ENCODE results near the gene MAN2A1. TPM values are rescaled to one million over a fixed set of nuclear protein-coding genes. Genes with fewer than 3 reads are reported as not detected.

The MAN2A1 gene
- total and polyA plus RNA-seq, 2 donors (not counting 1 experiment from before 2014, with no cell fraction given), result 51.6 to 70.5 TPM

GRCh38 chr5:109668237-109668636 is 21.5 kb upstream of the MAN2A1 start:
- Histone ChIP-seq H3K27ac (ENCODE audit: insufficient read depth, low read length) (no peak overlapping the region), H3K36me3 (ENCODE audit: control insufficient read depth, insufficient read depth, low read length) (no peaks in the 10 kb centered on the region), H3K9ac (ENCODE audit: insufficient read depth, low read length) (no peak overlapping the region), H3K4me3 (replicated peaks in 1 of 4; ENCODE audit: control extremely low read depth in 1 of 4, insufficient read depth in 1 of 4, low read depth in 3 of 4, low read length in 4 of 4) (no peak overlapping the region), H3K79me2 (ENCODE audit: control insufficient read depth, insufficient read depth, low read length) (no peaks in the 10 kb centered on the region), H4K20me1 (ENCODE audit: control insufficient read depth, extremely low read depth, insufficient read depth, low read length) (no peaks in the 10 kb centered on the region), H3K4me2 (ENCODE audit: extremely low read depth, insufficient read depth, low read length) (no peak overlapping the region), H3K27me3 (ENCODE audit: control insufficient read depth, insufficient read depth, low read length) (no peaks in the 10 kb centered on the region), H3K9me3 (ENCODE audit: control insufficient read depth, insufficient read depth, low read depth, low read length) (no peaks in the 10 kb centered on the region), H3K4me1 (ENCODE audit: control insufficient read depth, extremely low read depth, insufficient read depth, low read length) (no peaks in the 10 kb centered on the region), H2AFZ (ENCODE audit: low read length) (no peak overlapping the region)
- no peak for TF ChIP-seq EZH2 (IDR thresholded peaks at IDR 0.05; ENCODE audit: low read length, missing control alignments)
- TF ChIP-seq, protein P1, sequence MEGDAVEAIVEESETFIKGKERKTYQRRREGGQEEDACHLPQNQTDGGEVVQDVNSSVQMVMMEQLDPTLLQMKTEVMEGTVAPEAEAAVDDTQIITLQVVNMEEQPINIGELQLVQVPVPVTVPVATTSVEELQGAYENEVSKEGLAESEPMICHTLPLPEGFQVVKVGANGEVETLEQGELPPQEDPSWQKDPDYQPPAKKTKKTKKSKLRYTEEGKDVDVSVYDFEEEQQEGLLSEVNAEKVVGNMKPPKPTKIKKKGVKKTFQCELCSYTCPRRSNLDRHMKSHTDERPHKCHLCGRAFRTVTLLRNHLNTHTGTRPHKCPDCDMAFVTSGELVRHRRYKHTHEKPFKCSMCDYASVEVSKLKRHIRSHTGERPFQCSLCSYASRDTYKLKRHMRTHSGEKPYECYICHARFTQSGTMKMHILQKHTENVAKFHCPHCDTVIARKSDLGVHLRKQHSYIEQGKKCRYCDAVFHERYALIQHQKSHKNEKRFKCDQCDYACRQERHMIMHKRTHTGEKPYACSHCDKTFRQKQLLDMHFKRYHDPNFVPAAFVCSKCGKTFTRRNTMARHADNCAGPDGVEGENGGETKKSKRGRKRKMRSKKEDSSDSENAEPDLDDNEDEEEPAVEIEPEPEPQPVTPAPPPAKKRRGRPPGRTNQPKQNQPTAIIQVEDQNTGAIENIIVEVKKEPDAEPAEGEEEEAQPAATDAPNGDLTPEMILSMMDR (conservative IDR thresholded peaks at IDR 0.05 in 1 of 2, IDR thresholded peaks at IDR 0.05 in 1 of 2; ENCODE audit: low read depth in 1 of 2, low read length in 2 of 2), result no peak
- no peak for DNase-seq (ENCODE audit: low read depth in 2 of 2)

DNA sequence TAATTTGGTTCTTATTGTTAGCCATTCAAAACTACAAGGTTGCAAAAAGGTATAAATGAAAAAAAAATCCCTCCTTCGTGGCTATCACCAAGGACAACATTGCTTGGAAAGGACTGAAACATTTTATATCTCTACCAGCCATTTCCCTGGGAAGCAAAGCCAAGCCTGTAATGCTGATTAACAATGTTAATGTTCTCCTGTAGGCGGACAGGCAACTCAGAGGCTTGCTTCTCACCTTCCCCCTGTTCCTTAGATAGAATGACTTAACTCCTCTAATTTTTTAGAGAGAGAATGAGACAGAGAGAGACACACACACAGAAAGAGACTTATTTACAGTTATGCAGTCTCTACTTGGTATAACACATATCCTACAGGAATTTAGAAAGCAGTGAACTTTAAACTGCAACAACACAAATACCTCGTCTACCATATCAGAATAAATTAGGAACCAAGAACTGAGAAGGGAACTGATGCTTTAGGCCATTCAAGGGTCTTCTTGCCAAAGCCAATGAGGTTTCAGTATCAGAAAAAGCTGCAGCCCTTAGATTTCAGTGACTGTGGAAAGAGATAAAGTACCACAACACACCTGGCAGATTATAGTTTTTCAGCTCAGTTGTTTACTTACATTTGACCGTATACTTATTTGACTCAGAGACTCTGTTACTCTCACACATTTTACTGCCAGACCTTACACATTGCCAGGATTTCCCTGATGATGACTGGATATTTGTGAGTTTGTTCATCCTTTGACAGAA is 20.9 kb upstream of the MAN2A1 start:
- H3K27me3 ChIP-seq (ENCODE audit: control insufficient read depth, insufficient read depth, low read length), result no peaks in the 10 kb centered on the region
- TF ChIP-seq EZH2 (IDR thresholded peaks at IDR 0.05; ENCODE audit: low read length, missing control alignments), result no peak
- TF ChIP-seq, protein P1 (conservative IDR thresholded peaks at IDR 0.05 in 1 of 2, IDR thresholded peaks at IDR 0.05 in 1 of 2; ENCODE audit: low read depth in 1 of 2, low read length in 2 of 2), result no peak
- H4K20me1 ChIP-seq (ENCODE audit: control insufficient read depth, extremely low read depth, insufficient read depth, low read length), result no peaks in the 10 kb centered on the region
- H3K27ac ChIP-seq (ENCODE audit: insufficient read depth, low read length), result no peak overlapping the region
- no peak overlapping the region for H3K4me2 ChIP-seq (ENCODE audit: extremely low read depth, insufficient read depth, low read length)
- H3K4me3 ChIP-seq (replicated peaks in 1 of 4; ENCODE audit: control extremely low read depth in 1 of 4, insufficient read depth in 1 of 4, low read depth in 3 of 4, low read length in 4 of 4), result no peak overlapping the region
- H3K79me2 ChIP-seq (ENCODE audit: control insufficient read depth, insufficient read depth, low read length), result no peaks in the 10 kb centered on the region
- no peaks in the 10 kb centered on the region for H3K36me3 ChIP-seq (ENCODE audit: control insufficient read depth, insufficient read depth, low read length)
- H3K4me1 ChIP-seq (ENCODE audit: control insufficient read depth, extremely low read depth, insufficient read depth, low read length), result no peaks in the 10 kb centered on the region
- H2AFZ ChIP-seq (ENCODE audit: low read length), result no peak overlapping the region
- H3K9ac ChIP-seq (ENCODE audit: insufficient read depth, low read length), result no peak overlapping the region
- H3K9me3 ChIP-seq (ENCODE audit: control insufficient read depth, insufficient read depth, low read depth, low read length), result no peaks in the 10 kb centered on the region
- no peak for DNase-seq (ENCODE audit: low read depth in 2 of 2)

- Histone ChIP-seq H3K4me1 (ENCODE audit: control insufficient read depth, extremely low read depth, insufficient read depth, low read length) (no peaks in the 10 kb centered on the region), H3K4me2 (ENCODE audit: extremely low read depth, insufficient read depth, low read length) (no peak overlapping the region), H3K9ac (ENCODE audit: insufficient read depth, low read length) (no peak overlapping the region), H3K36me3 (ENCODE audit: control insufficient read depth, insufficient read depth, low read length) (no peaks in the 10 kb centered on the region), H3K79me2 (ENCODE audit: control insufficient read depth, insufficient read depth, low read length) (no peaks in the 10 kb centered on the region), H3K4me3 (replicated peaks in 1 of 4; ENCODE audit: control extremely low read depth in 1 of 4, insufficient read depth in 1 of 4, low read depth in 3 of 4, low read length in 4 of 4) (no peak overlapping the region), H4K20me1 (ENCODE audit: control insufficient read depth, extremely low read depth, insufficient read depth, low read length) (no peaks in the 10 kb centered on the region), H3K27ac (ENCODE audit: insufficient read depth, low read length) (no peak overlapping the region), H3K27me3 (ENCODE audit: control insufficient read depth, insufficient read depth, low read length) (no peaks in the 10 kb centered on the region), H3K9me3 (ENCODE audit: control insufficient read depth, insufficient read depth, low read depth, low read length) (no peaks in the 10 kb centered on the region), H2AFZ (ENCODE audit: low read length) (no peak overlapping the region)
- no peak for DNase-seq (ENCODE audit: low read depth in 2 of 2)
- TF ChIP-seq, protein P1 (conservative IDR thresholded peaks at IDR 0.05 in 1 of 2, IDR thresholded peaks at IDR 0.05 in 1 of 2; ENCODE audit: low read depth in 1 of 2, low read length in 2 of 2), result no peak
- TF ChIP-seq EZH2 (IDR thresholded peaks at IDR 0.05; ENCODE audit: low read length, missing control alignments), result no peak
These were observed 19.6 kb upstream of the MAN2A1 start for GRCh38 chr5:109669991-109670706.

Measured in fibroblast of lung (primary cell).